G401.6 (cell line): ENCODE data around the gene TNS2.

Experiments used
- FAIRE-seq: peaks from 2 replicates; lab custom pipeline; 2012; peaks lifted over from hg19 to GRCh38; lab: Jason Lieb, UNC

The TNS2 gene

GRCh38 chr12:53042607-53043454, 7.0 kb upstream of the TNS2 start:
- no peak for FAIRE-seq

- no peak for FAIRE-seq
These were observed 5.7 kb upstream of the TNS2 start for GRCh38 chr12:53044052-53044581.

- FAIRE-seq = no peak
These were observed 4.8 kb upstream of the TNS2 start for GRCh38 chr12:53044896-53045695.

GRCh38 chr12:53045696-53046045, 4.2 kb upstream of the TNS2 start:
- FAIRE-seq = no peak

- no peak for FAIRE-seq
These were observed 3.1 kb upstream of the TNS2 start for GRCh38 chr12:53046655-53047220.

GRCh38 chr12:53047221-53048032, 2.4 kb upstream of the TNS2 start:
- FAIRE-seq = no peak

GRCh38 chr12:53048033-53048779, 1.7 kb upstream of the TNS2 start:
- no peak for FAIRE-seq

- no peak for FAIRE-seq
These were observed 974 bp upstream of the TNS2 start for GRCh38 chr12:53048780-53049401.

- FAIRE-seq = no peak
These were observed 677 bp downstream of the TNS2 start for GRCh38 chr12:53050426-53051057.

- no peak for FAIRE-seq
These were observed 1.4 kb downstream of the TNS2 start for GRCh38 chr12:53051058-53051880.

- FAIRE-seq = no peak
These were observed 2.1 kb downstream of the TNS2 start for GRCh38 chr12:53051881-53052412.

GRCh38 chr12:53052419-53053217, 2.8 kb downstream of the TNS2 start:
- FAIRE-seq = no peak

GRCh38 chr12:53053218-53054111, 3.6 kb downstream of the TNS2 start:
- no peak for FAIRE-seq

- FAIRE-seq = peak; percentile 74
These were observed 4.4 kb downstream of the TNS2 start for GRCh38 chr12:53054112-53054878.

- FAIRE-seq = no peak
These were observed 5.8 kb downstream of the TNS2 start for GRCh38 chr12:53055471-53056266.

- no peak for FAIRE-seq
These were observed 6.4 kb downstream of the TNS2 start for GRCh38 chr12:53056296-53056695.
